HG02623 (cell line): ENCODE results near the gene ASB2.

Source experiments
- ATAC-seq: cut with Tn5 transposase; IDR thresholded peaks from one replicate; pipeline ENCODE4 v1.9.1; 2021; ENCODE audit warnings: moderate library complexity; ENCODE audit not compliant: unreplicated experiment

Gene ASB2

GRCh38 chr14:94001501-94002396 is 25.4 kb upstream of the ASB2 start:
- no peak for ATAC-seq

- no peak for ATAC-seq
Measured at GRCh38 chr14:94001016-94001415, 24.6 kb upstream of the ASB2 start.

GRCh38 chr14:94000267-94000666 is 23.9 kb upstream of the ASB2 start:
- ATAC-seq, result no peak

GRCh38 chr14:93999573-93999972 is 23.2 kb upstream of the ASB2 start:
- ATAC-seq, result no peak

GRCh38 chr14:93998871-93999403 is 22.6 kb upstream of the ASB2 start:
- no peak for ATAC-seq

GRCh38 chr14:93997916-93998870 is 21.8 kb upstream of the ASB2 start:
- no peak for ATAC-seq

GRCh38 chr14:93997082-93997481 is 20.7 kb upstream of the ASB2 start, which contains the start of gene CCDC197:
TSS of gene CCDC197 (plus strand) at chr14:93997301. CDS start at chr14:93998132, 831 bp downstream.
- no peak for ATAC-seq

- no peak for ATAC-seq
Measured at GRCh38 chr14:93996130-93996695, 19.8 kb upstream of the ASB2 start.

- ATAC-seq, result no peak
Measured at GRCh38 chr14:93994919-93995682, 18.7 kb upstream of the ASB2 start.

GRCh38 chr14:93993382-93993781 is 17.0 kb upstream of the ASB2 start:
- no peak for ATAC-seq

- no peak for ATAC-seq
Measured at GRCh38 chr14:93991649-93992048, 15.3 kb upstream of the ASB2 start.

- ATAC-seq, result no peak
Measured at GRCh38 chr14:93991212-93991611, 14.8 kb upstream of the ASB2 start.

- no peak for ATAC-seq
Measured at GRCh38 chr14:93989939-93990338, 13.6 kb upstream of the ASB2 start.

GRCh38 chr14:93987815-93988476 is 11.6 kb upstream of the ASB2 start:
- no peak for ATAC-seq

- no peak for ATAC-seq
Measured at GRCh38 chr14:93987376-93987775, 11.0 kb upstream of the ASB2 start.

GRCh38 chr14:93986955-93987354 is 10.6 kb upstream of the ASB2 start:
- ATAC-seq, result no peak

- ATAC-seq, result no peak
Measured at GRCh38 chr14:93984987-93985410, 8.6 kb upstream of the ASB2 start.

- no peak for ATAC-seq
Measured at GRCh38 chr14:93984070-93984469, 7.7 kb upstream of the ASB2 start.

GRCh38 chr14:93982230-93983007 is 6.0 kb upstream of the ASB2 start:
- ATAC-seq, result no peak
